ENCODE measurements around the gene GJD4. TPM values are rescaled to one million over a fixed set of nuclear protein-coding genes. Genes with fewer than 3 reads are reported as not detected.
A peak's percentile ranks its signal among the peaks of the same experiment; 100 is the strongest.

The GJD4 gene, protein sequence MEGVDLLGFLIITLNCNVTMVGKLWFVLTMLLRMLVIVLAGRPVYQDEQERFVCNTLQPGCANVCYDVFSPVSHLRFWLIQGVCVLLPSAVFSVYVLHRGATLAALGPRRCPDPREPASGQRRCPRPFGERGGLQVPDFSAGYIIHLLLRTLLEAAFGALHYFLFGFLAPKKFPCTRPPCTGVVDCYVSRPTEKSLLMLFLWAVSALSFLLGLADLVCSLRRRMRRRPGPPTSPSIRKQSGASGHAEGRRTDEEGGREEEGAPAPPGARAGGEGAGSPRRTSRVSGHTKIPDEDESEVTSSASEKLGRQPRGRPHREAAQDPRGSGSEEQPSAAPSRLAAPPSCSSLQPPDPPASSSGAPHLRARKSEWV
- polyA plus RNA-seq (2011; rRNA removed) (not detected in 2 replicates), polyA plus RNA-seq (2017; fragmentation: RNase III; extraction: RNeasy Plus Mini Kit Qiagen cat#74134 plus additional on column Dnase treatment) (0.05 TPM in 1 of 3 replicates, not detected in the others), polyA minus RNA-seq (2011; rRNA and poly(A)+ RNA removed) (not detected in 2 replicates)
- polyA plus RNA-seq (2012; cell fraction: cytosol; rRNA removed), result 0.03 TPM in 1 of 2 replicates, not detected in the other
- polyA plus RNA-seq (2012; cell fraction: nucleus; rRNA removed), result 0.07 TPM in 2 replicates

DNA sequence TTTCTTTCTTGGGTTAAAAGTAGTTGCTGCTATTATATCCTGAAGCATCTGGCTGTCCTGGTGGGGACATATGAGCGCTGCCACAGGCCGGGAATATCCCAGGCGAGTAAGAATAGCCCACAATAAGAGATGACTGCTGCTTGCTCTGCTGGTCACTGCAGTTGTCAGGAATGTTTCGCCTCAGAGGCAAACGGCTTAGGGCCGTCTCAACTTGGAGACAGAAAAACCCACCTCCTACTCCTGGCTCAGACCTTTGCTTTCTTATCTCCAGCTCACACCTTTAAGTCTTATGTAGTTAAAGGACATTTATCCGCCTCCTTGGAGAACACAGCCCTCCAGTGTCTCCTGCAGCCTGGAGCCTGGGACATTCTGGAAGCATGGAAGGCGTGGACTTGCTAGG, at the start of gene GJD4:
TSS of gene GJD4 (plus strand) at position 151 of the 400 bp plus-strand sequence. CDS start at position 378, 227 bp downstream.
- H3K27ac ChIP-seq, result no peak within 1 kb of the TSS
- H3K9me3 ChIP-seq, result peaks cover 4% of the 10 kb centered on the region; the same call in 2 of the 3 replicates
- no peak within 1 kb of the TSS for H3K4me2 ChIP-seq
- H3K4me1 ChIP-seq, result 0 out of 3 replicates have a peak, but pooled peaks cover 3% of the 10 kb centered on the region
- DNase-seq (ENCODE audit: low read depth in 1 of 2, low spot score in 1 of 2), result no peak
- ChIA-PET CTCF (no interaction called here), POLR2A (no interaction called here)
- H3K4me3 ChIP-seq, result no peak within 1 kb of the TSS
- whole genome bisulfite sequencing (ENCODE audit: missing lambda C conversion rate), result 70% methylated on average over 8 of the region's 8 CpGs
- ATAC-seq, result peak; percentile 28 to 42; a peak in 2 of 6 replicates
- TF ChIP-seq TP53 (CRISPR knock-in tag; IDR thresholded peaks at IDR 0.05) (no peak), NFE2L2 (conservative IDR thresholded peaks at IDR 0.05; ENCODE audit: low read length) (no peak), ZFP36 (IDR thresholded peaks at IDR 0.05; ENCODE audit: borderline replicate concordance, partially characterized antibody) (no peak), EHF (CRISPR knock-in tag; IDR thresholded peaks at IDR 0.05) (no peak), POLR2A (IDR thresholded peaks at IDR 0.05; ENCODE audit: low read length) (no peak), RNF2 (IDR thresholded peaks at IDR 0.05; ENCODE audit: borderline replicate concordance, low read depth) (no peak), HEYL (CRISPR knock-in tag; IDR thresholded peaks at IDR 0.05) (no peak), CBX8 (IDR thresholded peaks at IDR 0.05) (no peak), ZNF302 (CRISPR knock-in tag; IDR thresholded peaks at IDR 0.05) (no peak), RFX5 (IDR thresholded peaks at IDR 0.05) (no peak), PHF8 (IDR thresholded peaks at IDR 0.05; ENCODE audit: borderline replicate concordance, low read depth) (no peak)
- TF ChIP-seq, protein P1, sequence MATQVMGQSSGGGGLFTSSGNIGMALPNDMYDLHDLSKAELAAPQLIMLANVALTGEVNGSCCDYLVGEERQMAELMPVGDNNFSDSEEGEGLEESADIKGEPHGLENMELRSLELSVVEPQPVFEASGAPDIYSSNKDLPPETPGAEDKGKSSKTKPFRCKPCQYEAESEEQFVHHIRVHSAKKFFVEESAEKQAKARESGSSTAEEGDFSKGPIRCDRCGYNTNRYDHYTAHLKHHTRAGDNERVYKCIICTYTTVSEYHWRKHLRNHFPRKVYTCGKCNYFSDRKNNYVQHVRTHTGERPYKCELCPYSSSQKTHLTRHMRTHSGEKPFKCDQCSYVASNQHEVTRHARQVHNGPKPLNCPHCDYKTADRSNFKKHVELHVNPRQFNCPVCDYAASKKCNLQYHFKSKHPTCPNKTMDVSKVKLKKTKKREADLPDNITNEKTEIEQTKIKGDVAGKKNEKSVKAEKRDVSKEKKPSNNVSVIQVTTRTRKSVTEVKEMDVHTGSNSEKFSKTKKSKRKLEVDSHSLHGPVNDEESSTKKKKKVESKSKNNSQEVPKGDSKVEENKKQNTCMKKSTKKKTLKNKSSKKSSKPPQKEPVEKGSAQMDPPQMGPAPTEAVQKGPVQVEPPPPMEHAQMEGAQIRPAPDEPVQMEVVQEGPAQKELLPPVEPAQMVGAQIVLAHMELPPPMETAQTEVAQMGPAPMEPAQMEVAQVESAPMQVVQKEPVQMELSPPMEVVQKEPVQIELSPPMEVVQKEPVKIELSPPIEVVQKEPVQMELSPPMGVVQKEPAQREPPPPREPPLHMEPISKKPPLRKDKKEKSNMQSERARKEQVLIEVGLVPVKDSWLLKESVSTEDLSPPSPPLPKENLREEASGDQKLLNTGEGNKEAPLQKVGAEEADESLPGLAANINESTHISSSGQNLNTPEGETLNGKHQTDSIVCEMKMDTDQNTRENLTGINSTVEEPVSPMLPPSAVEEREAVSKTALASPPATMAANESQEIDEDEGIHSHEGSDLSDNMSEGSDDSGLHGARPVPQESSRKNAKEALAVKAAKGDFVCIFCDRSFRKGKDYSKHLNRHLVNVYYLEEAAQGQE (IDR thresholded peaks at IDR 0.05), result no peak
- TF ChIP-seq, protein P2, sequence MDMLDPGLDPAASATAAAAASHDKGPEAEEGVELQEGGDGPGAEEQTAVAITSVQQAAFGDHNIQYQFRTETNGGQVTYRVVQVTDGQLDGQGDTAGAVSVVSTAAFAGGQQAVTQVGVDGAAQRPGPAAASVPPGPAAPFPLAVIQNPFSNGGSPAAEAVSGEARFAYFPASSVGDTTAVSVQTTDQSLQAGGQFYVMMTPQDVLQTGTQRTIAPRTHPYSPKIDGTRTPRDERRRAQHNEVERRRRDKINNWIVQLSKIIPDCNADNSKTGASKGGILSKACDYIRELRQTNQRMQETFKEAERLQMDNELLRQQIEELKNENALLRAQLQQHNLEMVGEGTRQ (IDR thresholded peaks at IDR 0.05), result no peak
- FAIRE-seq, result no peak

DNA sequence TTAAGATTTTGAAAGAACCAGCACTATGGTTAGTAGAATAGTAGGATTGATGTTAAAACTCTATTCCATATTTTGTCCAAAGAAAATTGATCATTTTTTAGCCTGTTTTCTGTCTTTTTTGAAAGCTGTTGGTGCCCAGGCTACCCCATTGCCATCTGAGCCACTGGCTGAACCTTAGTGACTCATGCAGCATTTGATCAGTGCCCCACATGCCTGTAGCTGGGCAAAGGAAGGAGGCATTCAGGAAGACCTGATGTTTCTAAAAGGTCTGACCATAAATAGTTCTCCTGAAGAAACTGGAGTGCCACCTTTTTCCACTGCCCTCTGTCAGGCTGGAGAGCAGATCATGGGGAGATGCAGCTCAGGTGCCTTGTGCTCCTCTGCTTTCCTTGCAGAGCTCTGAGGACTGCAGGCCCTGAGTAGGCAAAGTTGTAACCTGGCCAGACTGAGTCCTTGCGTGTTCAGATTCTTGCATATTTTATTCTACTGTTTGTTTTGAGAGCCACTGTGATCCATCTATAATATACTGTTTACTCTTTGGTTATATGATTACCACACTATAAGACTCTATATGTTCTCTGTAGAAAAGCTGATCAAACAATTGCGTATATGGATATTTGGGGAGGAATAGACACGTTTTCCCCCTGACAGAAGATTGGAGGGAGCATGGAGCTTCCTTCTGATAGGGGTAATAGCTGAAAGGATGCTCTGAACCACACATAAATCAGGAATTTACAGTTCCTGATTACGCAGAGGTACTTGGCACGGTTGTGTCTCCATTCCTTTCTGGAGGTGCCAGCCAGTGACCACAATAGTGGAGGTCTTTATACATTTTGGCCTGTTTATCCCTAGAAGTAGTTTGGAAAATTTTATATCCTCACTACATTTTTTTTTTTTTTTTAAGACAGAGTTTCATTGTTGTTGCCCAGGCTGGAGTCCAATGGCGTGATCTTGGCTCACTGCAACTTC, 48.9 kb upstream of the GJD4 start:
- FAIRE-seq, result no peak
- no peak for TF ChIP-seq ZNF302 (CRISPR knock-in tag; IDR thresholded peaks at IDR 0.05)
- no peak for TF ChIP-seq SMC3 (IDR thresholded peaks at IDR 0.05)
- TF ChIP-seq, protein P3, sequence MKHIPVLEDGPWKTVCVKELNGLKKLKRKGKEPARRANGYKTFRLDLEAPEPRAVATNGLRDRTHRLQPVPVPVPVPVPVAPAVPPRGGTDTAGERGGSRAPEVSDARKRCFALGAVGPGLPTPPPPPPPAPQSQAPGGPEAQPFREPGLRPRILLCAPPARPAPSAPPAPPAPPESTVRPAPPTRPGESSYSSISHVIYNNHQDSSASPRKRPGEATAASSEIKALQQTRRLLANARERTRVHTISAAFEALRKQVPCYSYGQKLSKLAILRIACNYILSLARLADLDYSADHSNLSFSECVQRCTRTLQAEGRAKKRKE (CRISPR knock-in tag; IDR thresholded peaks at IDR 0.05; ENCODE audit: low read depth), result no peak
- no peak for TF ChIP-seq ZFP36 (IDR thresholded peaks at IDR 0.05; ENCODE audit: borderline replicate concordance, partially characterized antibody)
- TF ChIP-seq EHMT2 (IDR thresholded peaks at IDR 0.05; ENCODE audit: low read depth), result no peak
- no peak for TF ChIP-seq EP300 (IDR thresholded peaks at IDR 0.05)
- no peak for TF ChIP-seq HDAC2 (IDR thresholded peaks at IDR 0.05)
- TF ChIP-seq, protein P4, sequence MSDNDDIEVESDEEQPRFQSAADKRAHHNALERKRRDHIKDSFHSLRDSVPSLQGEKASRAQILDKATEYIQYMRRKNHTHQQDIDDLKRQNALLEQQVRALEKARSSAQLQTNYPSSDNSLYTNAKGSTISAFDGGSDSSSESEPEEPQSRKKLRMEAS (IDR thresholded peaks at IDR 0.05), result no peak
- no peak overlapping the region for H3K4me3 ChIP-seq
- H3K27ac ChIP-seq, result no peak overlapping the region
- peak in 1 of 2 experiments; percentile 35; a peak in 1 of 6 replicates for ATAC-seq
- 84% methylated on average over 6 of the region's 6 CpGs for WGBS (ENCODE audit: missing lambda C conversion rate)
- H3K9me3 ChIP-seq, result no peaks in the 10 kb centered on the region
- ChIA-PET POLR2A (no interaction called here), CTCF (interaction anchor here (0.5 to 1.8 kb wide), 5 partner anchors 10 to 1223 kb away, joined by 3 to 8 read pairs (median 4); no protein-coding TSS in a partner anchor)
- no peak overlapping the region for H3K4me2 ChIP-seq
- no peak for DNase-seq (ENCODE audit: low read depth in 1 of 2, low spot score in 1 of 2)
- peaks cover 21% of the 10 kb centered on the region; the same call in 2 of the 3 replicates for H3K4me1 ChIP-seq
